ENCODE results near the gene IKZF2.

GRCh38 chr2:212979799-212980198 is 171.6 kb downstream of the IKZF2 start:
- TF ChIP-seq POLR2A (IDR thresholded peaks at IDR 0.05) (no peak), POLR2AphosphoS5 (IDR thresholded peaks at IDR 0.05) (no peak), CTCF (IDR thresholded peaks at IDR 0.05) (no peak), EP300 (IDR thresholded peaks at IDR 0.05) (no peak)
